ENCODE measurements around the gene CPED1.

CPED1 gene

DNA sequence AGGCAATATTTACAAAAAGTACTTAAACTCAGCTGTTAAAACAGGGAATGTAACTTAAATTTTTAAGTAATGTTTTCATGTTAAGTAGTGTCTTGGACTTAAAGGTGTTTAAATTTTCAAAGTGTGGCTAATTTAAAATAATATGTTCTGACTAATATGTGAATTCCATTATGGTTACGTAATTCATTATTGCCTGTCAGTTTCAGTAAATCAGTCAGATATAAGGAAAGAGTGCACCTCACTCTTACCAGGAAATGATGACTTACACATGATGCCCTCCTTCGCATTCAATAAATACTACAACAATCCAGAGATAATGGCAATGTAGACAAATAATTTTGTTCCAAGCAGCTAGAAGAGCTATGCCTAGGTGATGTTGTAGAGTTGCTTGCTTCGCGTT, 271.3 kb downstream of the CPED1 start:
- DNase-seq (ENCODE audit: low spot score), result no peak

DNA sequence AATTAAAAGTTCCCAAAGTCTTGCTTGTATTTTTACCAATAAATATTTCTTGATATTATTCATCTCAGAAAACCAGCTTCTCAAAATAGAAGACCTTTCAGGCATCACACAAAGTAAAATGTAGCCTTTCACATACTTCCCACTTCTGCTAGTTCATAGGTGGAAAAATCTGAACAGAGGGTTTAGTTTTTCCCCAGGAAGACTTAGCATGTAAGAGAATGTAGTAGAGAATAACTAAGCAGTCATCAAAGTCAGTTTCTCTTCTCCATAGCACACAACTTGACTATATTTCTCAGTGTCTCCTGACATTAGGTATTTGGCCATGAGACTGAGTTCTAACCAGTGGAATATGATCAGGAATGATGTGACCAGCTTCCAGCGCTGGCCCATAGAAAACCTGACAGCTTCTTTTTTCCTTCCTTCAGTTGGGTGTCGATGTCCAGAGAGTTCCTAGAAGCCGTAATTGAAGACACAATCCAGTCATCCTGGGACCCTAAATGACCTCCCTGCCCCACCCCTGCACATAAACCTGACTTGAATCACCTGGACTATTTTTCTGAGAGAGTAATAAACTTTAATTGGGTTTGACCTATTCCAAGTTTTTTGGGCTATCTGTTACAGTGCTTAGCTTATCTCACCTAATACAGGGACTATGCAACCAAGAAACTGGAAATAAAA, 272.8 kb downstream of the CPED1 start:
- no peak for DNase-seq (ENCODE audit: low spot score)

DNA sequence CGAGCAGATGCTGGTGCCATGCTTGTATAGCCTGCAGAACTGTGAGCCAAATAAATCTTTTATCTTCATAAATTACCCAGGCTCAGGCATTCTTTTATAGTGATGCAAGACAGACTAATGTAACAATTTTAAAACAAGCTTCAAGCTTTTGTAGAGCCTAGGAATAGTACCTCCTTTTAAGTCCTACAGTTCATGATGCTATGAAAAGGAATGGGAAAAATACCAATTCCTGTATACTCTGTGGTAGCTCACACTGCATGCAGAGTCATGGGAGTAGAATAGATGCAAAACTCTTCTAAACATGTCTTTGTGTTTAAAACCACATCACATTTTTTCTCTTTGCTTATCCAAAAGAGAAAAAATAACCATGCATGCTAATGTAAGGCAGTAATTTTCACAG, 273.7 kb downstream of the CPED1 start:
- DNase-seq (ENCODE audit: low spot score), result no peak

DNA sequence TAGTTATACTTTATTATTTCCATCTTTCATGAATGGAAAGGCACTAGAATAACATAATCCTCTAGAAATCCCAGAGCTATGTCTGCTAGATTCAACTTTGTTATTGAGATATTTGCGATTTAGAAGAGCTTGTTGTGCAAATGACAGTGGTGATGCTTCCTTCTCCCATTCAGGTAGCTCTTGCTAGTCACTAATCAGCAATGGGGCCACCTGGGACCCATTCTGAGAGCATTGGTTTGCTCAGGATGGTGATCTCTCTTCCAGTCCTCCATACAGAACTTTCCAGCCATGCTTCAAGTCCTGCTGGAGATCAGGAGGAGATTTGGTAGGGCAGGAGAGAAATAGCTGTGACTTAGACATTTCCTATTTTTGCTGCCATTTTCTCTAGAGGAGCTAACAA, 274.5 kb downstream of the CPED1 start:
- DNase-seq (ENCODE audit: low spot score), result no peak

DNA sequence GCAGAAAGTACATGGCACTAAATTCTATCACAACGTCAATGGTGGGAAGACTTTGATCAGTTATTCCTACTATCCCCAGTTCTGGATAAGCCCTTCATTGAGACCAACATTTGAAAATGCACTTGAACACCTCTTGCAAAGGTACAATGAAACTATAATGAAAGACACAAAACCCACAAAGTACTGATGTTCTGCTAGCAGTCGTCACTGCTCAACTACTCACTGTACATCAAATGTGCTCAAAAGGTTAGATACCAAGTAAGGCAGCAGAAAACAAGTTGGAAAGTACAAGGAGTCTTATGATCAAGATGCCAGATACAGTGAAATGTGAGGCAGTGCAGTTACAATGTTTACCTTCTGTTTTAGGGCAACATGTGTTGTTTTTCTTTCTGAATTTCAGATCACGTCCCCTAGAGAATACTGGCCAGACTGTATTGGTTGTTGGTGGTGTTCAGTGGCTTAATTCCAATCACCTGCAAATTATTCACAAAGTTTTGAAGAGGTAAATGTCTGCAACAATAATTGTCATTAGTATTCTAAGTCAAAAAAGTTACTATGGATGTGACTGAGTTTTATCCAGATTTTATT, 277.9 kb downstream of the CPED1 start:
- DNase-seq (ENCODE audit: low spot score), result no peak

DNA sequence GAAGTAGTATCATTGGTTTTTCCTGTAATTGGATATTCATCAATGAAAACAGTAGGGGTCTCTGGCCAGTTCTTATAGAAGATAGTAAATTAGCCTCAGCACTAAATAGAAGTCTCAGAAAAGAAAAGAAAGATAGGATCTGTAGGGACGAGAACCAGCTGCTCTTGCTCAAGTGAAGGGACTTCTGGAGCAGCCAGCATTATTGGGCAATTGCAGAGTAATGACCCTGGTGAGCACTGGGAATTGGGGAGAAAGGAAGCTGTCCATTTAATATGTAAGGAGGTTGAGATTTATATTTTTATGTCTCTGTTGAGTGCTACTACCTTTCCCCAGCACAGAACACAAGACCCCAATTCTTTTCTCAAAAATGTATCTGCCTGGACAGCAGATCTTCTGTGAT, 279.1 kb downstream of the CPED1 start:
- no peak for DNase-seq (ENCODE audit: low spot score)

DNA sequence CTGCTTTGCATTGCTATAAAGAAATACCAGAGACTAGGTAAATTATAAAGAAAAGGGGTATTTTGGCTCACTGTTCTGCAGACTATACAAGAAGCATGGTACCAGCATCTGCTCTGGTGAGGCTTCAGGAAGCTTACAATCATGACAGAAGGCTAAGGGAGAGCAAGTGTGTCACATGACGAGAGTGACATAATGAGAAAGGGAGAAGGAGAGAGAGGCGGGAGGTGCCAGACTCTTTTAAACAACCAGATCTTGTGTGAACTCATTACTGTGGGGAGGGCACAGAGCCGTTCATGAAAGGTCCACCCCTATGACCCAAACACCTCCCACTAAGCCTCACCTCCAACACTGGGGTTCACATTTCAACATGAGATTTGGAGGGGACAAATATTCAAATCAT, 281.3 kb downstream of the CPED1 start:
- DNase-seq (ENCODE audit: low spot score), result no peak

DNA sequence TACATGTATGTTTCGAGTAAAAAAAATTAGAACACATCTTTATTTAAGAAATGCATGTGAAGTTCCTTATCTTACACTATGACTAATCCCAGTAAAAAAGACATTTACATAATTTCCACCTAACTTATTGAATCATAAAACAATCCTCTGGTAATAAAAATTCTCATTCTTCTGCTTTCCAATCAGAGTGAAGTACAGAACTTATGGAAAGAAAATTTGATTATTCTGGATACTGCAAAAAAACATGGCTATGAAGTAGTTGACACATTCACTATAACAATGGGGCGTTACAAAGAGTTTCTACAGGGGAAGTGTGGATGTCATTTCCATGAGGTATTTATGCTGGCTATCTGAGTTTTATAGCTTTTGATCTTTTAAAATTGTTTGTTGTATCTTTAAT, 282.6 kb downstream of the CPED1 start:
- DNase-seq (ENCODE audit: low spot score), result no peak

DNA sequence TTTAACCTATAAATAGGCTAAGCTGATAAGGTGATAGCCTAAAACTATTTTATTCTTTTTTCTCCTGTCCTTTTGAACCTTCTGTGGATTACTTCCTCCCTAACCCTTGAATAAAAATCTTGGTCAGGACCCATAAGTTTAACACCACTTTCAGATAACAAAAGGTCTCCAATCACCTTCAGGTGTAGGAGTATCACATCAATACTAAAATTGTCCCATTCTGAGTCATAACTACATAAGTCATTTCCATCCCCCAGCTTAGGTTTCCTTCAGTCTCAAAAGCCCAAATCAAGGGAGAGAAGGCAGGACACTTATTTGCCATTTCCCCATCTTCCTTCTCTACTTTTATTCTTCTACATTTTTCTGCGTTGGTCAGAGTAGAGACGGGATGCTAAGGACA, 283.4 kb downstream of the CPED1 start:
- DNase-seq (ENCODE audit: low spot score), result no peak

DNA sequence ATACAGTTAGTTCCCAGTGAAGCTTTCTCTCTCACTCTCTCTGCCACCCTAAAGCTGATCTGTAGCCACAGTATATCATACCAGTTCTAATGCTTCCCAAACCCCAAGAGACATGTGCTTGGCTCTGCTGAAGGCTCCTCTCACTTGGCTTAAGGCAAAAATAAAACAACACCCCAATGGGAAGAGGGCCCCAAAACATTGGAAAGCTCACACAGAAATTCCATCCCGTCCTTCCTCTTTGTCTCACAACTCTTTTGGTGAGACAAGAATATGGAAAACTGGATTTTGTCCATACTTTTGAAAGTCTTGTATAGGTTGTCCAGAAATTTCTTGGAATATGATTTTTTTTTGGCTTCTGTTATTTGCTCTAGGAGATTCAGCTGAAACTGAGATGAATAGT, 284.2 kb downstream of the CPED1 start:
- DNase-seq (ENCODE audit: low spot score), result no peak

DNA sequence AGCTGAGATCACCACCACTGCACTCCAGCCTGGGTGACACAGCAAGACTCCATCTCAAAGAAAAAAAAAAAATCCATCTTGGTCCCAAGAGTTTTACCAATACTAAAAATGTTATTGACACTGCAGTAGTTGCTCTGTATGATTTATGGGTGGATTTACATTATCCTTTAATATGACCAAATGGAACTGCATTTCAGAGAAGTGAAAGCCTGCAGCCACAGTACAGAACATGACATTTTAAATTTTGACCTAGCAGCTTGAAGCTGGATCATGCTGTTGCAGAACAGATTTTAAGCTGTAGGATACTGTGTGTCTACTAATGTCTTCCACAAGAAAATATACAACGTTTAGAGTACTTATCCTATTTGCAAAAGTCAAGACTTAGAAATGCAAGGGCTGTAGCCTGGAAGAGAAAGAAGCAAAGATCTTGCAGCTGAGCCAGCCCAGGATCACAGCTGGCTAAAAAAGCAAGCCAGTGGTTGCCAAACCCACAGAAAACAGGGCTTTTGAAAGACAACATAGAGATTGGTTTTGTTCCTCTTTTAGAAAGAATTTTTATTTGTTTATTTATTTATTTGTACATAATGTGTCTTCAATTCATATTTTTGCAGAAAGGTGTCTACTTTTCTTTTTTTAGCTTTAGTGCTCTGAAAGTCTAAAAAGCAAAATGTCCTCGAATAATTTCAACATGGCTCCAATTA, 285.1 kb downstream of the CPED1 start:
- DNase-seq (ENCODE audit: low spot score), result no peak

DNA sequence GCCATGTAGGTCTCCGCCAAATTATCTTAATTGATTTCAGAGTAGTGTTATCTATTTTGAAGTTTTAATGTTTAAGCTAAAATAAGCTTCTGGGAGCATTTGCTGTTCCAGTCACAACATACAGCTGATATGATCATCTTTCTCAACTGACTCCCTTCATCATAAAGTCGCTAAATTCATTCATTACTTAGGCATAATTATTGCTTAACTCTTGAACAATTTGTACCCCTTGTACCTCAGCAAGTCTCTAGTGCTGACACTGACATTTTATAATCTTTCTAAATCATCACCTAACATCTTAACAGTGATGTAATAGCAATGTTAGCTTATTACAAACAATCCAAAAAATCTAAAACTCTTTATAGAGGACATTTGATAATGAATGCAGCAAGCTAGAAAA, 286.0 kb downstream of the CPED1 start:
- DNase-seq (ENCODE audit: low spot score), result no peak

DNA sequence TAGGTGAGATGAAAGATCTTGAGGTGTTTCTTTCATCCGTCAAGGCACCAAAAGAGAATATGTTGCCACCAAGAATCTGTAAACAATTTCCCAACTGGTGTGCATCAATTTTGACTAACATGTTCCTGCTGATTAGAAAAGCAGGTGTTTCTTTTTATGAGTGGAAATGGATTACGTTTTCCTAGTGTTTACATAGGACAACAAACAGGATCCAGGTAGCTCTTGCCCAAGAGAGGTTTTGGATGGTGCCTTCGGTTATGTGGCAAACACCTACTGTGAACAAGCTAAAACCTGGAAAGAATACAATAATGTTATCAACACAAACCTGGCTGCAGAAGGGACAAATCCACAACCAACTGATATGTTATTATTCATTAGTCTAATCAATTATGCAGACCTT, 286.7 kb downstream of the CPED1 start:
- no peak for DNase-seq (ENCODE audit: low spot score)

DNA sequence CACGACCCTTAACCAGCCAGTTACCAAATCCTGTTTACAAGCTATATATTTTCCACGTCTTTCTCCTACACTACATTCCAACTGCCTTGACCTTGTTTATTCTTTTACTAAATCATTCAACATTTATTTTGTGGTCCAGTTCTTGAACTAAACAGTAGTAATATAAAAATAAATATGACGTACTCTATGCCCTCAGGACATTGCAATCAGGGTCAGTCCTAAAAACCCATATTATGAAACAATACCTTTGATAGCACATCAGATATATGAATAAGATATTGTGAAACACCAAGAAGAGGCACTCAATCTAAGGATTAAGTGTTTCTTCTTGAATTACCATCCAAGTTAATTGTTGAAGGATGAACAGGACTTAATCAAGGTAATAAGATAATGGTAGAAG, 287.8 kb downstream of the CPED1 start:
- no peak for DNase-seq (ENCODE audit: low spot score)

DNA sequence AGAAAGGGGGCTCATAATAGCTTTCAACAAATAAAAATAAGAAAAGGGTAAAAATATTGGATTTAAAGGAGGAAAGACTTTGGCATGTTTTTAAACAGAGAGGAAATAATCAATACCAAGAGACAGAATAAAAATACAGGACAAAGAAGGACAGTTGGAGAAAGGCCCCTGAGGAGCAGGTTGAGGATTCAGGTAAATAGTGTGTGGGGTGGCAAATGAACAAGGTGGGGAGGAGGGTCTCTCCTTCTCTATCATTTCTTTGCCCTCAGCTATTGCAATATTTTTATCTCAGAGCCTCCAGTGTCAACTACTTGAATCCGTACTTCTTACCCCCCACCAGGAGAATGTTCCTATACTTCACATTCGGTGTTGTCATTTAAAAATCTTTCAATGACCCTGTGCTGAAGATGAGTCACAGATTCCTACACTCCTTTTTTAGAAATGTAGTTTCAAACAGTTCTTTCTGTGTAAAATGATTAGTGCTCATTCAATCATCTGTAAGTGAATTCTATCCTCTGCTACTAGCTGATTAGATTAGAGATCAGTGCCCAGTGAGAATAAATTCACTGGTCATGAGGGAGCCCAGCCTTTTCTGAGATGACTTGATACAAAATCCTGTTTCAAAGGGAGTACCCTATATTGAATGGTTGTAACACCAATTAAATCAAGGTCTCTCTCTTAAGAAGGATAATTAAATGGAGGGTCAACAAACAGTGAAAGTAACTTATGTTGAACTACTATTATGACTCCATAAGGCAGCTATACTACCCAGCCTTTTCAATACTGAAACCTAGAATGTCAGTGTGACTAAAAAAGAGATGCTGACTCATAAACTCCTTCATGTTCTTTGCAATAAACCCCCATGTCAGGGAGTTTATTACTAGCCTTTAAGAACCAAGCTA, 289.9 kb downstream of the CPED1 start:
- no peak for DNase-seq (ENCODE audit: low spot score)

DNA sequence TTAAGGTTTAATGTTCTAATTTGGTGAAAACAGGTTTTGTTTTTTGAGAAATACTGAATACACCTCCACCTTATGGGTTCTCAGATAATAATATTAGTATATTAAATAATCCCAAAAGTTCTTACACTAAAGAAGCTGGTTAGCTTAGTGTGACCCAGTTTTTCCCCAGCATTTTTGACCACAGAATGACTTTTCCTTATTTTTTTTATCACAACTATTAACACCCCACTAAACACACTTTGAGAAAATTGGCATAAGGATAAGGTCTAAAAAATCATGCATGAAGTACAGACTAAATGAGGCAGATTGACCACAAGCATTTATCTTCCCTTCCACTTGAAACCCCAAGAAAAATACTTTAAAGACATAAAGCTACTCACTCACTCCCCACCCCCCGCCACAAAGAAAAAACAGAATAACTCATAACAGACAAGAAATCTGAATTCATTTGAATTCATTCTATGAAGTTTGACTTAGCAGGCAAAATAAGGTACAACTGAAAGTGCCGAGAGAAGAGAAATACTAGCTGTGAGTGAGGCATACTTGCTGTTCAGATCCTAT, 290.6 kb downstream of the CPED1 start:
- DNase-seq (ENCODE audit: low spot score), result no peak

DNA sequence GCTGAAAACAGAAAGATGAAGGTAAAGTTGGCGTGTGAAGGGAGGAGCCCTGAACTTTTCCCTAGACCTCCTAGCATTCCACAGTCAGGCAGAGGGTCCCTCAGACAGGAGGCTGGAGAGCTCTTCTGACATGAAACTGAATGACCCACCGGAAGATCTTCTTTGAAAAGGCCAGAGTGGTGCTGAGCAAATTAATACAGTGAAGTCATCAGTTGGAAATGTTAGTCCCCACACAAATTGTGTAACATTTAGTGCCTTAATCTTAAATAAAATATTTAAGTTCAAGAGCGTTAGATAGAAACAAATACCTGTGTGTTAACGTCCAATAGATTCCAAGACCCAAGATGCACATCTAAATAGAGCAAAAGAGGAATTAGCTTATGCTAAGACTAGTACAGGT, 291.3 kb downstream of the CPED1 start:
- no peak for DNase-seq (ENCODE audit: low spot score)

DNA sequence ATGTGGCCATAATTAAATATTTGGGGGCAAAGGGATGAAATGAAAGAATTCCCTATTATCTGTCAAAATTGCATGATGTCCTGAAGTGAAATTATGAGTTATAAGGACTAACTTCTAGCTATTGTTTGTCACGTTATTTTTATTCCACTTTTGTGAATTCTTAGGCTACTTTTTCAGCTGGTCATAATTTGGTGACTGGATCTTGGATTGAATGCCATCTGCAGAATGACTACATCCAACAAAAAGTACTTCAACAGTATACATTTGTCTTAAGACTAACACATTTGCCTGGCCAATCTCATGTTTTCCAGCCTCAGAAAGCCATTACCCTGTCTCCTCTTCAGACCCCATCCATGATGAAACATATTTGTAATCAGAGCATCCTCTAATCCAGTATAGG, 292.1 kb downstream of the CPED1 start:
- no peak for DNase-seq (ENCODE audit: low spot score)

DNA sequence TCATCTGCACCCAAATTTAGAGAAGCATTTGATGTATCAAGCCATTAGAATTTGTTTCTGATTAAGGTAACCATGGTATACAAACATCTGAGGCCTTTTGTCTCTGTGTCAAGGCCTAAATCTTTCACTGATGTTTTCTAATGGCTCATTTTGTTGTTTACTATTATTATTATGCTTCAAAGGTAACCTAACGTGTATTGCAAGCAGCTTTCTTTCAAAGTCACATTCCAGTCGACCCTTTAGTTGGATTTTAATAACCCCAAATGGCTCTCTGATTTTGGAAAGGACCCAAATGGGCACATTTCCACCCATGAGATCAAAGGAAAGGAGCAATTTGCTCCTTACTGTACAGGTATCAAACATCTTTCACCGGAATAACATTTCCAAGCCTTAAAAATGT, 293.6 kb downstream of the CPED1 start:
- DNase-seq (ENCODE audit: low spot score), result no peak

DNA sequence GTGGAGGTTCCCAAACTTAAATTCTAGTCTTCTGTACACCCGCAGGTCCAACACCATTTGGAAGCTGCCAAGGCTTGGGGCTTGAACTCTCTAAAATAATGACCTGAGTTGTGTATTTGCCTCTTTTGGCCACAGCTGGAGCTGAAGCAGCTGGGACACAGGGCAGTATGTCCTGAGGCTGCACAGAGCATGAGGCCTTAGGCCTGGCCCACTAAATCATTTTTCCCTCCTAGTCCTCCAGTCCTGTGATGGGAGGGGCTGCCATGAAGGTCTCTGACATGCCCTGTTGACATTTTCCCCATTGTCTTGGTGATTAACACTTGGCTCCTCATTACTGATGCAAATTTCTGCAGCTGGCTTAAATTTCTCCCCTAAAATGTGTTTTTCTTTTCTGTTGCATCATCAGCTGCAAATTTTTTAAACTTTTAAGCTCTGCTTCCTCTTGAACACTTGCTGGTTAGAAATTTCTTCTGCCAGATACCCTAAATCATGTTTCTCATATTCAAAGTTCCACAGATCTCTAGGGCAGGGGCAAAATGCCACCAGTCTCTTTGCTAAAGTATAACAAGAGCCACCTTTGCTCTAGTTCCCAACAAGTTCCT, 296.7 kb downstream of the CPED1 start:
- DNase-seq (ENCODE audit: low spot score), result no peak

DNA sequence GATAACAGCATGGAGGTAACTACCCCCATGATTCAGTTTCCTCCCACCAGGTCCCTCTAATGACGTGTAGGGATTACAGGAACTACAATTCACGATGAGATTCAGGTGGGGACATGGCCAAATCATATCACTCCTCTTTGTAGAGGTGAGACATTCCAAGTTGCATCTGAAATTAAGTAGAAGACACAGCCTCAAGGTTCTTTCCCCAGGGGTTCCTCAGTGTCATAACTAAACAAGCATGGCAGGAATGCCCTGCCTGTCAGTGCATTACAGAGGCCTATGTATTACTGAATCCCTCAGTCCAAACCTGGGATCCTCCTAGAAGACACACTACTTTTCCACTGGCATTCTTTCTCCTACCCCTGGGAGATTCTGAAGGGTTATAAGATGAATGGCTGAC, 297.7 kb downstream of the CPED1 start:
- DNase-seq (ENCODE audit: low spot score), result no peak
